Loucy (cell line): ENCODE measurements around the gene HACD4.

Experiments
- H2AFZ ChIP-seq: fragments of 200-600 bp; sonication (generic); 2 replicates; pipeline ENCODE4 v1.6.0; 2016; ENCODE audit warnings: antibody characterized with exemption, mild to moderate bottlenecking, low read length, moderate library complexity
- H3F3A ChIP-seq: fragments of 200-600 bp; 2 replicates; pipeline ENCODE4 v1.6.0; 2016; ENCODE audit warnings: antibody characterized with exemption, low read depth, mild to moderate bottlenecking
- H3K27me3 ChIP-seq: fragments of 200-600 bp; sonication (generic); 2 replicates; pipeline ENCODE4 v1.6.1; 2014; ENCODE audit warnings: low read length, mild to moderate bottlenecking; ENCODE audit not compliant: insufficient read depth, poor library complexity, severe bottlenecking
- H3K36me3 ChIP-seq: fragments of 200-600 bp; sonication (generic); 2 replicates; pipeline ENCODE4 v1.6.1; 2016; ENCODE audit warnings: low read length; ENCODE audit not compliant: insufficient read depth
- H3K4me1 ChIP-seq: fragments of 200-600 bp; sonication (generic); 2 replicates; pipeline ENCODE4 v1.5.1; 2014; ENCODE audit warnings: low read length, mild to moderate bottlenecking; ENCODE audit not compliant: insufficient read depth, poor library complexity, severe bottlenecking
- H3K4me2 ChIP-seq: fragments of 200-600 bp; sonication (generic); 2 replicates; pipeline ENCODE4 v1.6.0; 2014; ENCODE audit warnings: antibody characterized with exemption, low read length, low read depth, mild to moderate bottlenecking; ENCODE audit not compliant: poor library complexity, severe bottlenecking
- H3K4me3 ChIP-seq: fragments of 200-600 bp; sonication (generic); 2 replicates; pipeline ENCODE4 v1.5.1; 2014; ENCODE audit warnings: low read length, mild to moderate bottlenecking, mixed read lengths; ENCODE audit not compliant: poor library complexity, severe bottlenecking
- H3K79me2 ChIP-seq: fragments of 200-600 bp; sonication (generic); 2 replicates; pipeline ENCODE4 v1.6.1; 2014; ENCODE audit warnings: low read length; ENCODE audit not compliant: insufficient read depth
- H3K9ac ChIP-seq: fragments of 200-600 bp; sonication (generic); 2 replicates; pipeline ENCODE4 v1.6.0; 2014; ENCODE audit warnings: mild to moderate bottlenecking, low read depth, low read length, moderate library complexity; ENCODE audit not compliant: poor library complexity, severe bottlenecking
- H3K9me2 ChIP-seq: fragments of 200-600 bp; sonication (generic); replicated peaks from 2 replicates; pipeline ENCODE4 v1.6.1; 2016; ENCODE audit warnings: low read depth, low read length, mixed read lengths
- H3K9me3 ChIP-seq: fragments of 200-600 bp; sonication (generic); 2 replicates; pipeline ENCODE4 v1.6.1; 2014; ENCODE audit warnings: mild to moderate bottlenecking, antibody characterized with exemption, low read length, low read depth; ENCODE audit not compliant: insufficient read depth
- H4K20me1 ChIP-seq: fragments of 200-600 bp; sonication (generic); 2 replicates; pipeline ENCODE4 v1.6.0; 2014; ENCODE audit warnings: antibody characterized with exemption, low read length, mild to moderate bottlenecking; ENCODE audit not compliant: insufficient read depth, poor library complexity, severe bottlenecking
- EZH2phosphoT487 ChIP-seq: fragments of 200-600 bp; IDR thresholded peaks from 2 replicates; pipeline ENCODE4 v1.6.1; 2018; ENCODE audit warnings: antibody characterized with exemption, mild to moderate bottlenecking, moderate library complexity, borderline replicate concordance
- TF ChIP-seq, protein P1 (sequence below): fragments of 200-600 bp; sonication (generic); conservative IDR thresholded peaks from 2 replicates; pipeline ENCODE4 v1.5.1; 2014; ENCODE audit warnings: mild to moderate bottlenecking, antibody characterized with exemption, low read length

The HACD4 gene, protein sequence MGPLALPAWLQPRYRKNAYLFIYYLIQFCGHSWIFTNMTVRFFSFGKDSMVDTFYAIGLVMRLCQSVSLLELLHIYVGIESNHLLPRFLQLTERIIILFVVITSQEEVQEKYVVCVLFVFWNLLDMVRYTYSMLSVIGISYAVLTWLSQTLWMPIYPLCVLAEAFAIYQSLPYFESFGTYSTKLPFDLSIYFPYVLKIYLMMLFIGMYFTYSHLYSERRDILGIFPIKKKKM

DNA sequence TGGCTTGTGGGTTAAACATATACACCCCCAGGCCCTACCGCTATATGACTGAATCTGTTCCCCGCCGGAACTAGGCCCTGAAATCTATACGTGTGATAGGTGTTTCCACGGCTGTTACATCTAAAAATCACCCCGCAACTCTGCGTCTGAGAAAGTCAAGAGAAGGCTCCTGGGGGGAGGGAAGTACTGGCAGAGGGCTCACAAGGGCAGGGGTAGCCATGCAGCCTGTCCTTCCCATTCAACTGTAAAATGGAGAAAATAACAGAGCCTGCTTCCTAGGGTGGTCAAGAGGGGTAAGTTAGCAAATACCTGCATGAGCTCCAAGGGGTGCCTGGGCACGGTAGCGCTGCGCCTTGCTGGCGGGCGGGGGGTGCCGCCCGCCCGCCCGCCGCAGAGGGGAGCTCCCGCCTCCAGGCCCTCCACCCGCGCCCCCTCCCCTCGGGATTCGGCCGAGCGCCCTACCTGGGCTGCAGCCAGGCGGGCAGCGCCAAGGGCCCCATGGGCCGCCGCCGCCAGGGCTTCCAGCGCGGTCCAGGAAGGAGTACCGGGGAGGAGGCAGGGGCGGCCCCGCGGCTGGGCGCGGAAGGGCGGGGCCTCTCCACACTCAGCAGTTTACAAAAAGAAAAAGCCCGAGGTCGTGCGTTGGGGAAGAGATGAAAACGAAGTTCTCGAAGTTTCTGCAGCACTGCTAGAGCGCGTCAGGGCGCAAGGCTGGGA is at the start of gene HACD4:
TSS of gene HACD4 (minus strand) at position 550 of the 717 bp plus-strand sequence. CDS start at position 500, 50 bp downstream.
- Histone ChIP-seq H3K79me2 (no peaks in the 10 kb centered on the region), H3K9me3 (no peaks in the 10 kb centered on the region), H3K4me1 (peaks cover 12% of the 10 kb centered on the region), H3K4me2 (no peak within 1 kb of the TSS), H3K27me3 (no peaks in the 10 kb centered on the region), H4K20me1 (no peaks in the 10 kb centered on the region), H2AFZ (no peak within 1 kb of the TSS), H3K36me3 (no peaks in the 10 kb centered on the region), H3F3A (no peaks in the 10 kb centered on the region), H3K4me3 (peak within 1 kb of the TSS; percentile 21), H3K9ac (no peak within 1 kb of the TSS), H3K9me2 (no peaks in the 10 kb centered on the region)
- TF ChIP-seq, protein P1, sequence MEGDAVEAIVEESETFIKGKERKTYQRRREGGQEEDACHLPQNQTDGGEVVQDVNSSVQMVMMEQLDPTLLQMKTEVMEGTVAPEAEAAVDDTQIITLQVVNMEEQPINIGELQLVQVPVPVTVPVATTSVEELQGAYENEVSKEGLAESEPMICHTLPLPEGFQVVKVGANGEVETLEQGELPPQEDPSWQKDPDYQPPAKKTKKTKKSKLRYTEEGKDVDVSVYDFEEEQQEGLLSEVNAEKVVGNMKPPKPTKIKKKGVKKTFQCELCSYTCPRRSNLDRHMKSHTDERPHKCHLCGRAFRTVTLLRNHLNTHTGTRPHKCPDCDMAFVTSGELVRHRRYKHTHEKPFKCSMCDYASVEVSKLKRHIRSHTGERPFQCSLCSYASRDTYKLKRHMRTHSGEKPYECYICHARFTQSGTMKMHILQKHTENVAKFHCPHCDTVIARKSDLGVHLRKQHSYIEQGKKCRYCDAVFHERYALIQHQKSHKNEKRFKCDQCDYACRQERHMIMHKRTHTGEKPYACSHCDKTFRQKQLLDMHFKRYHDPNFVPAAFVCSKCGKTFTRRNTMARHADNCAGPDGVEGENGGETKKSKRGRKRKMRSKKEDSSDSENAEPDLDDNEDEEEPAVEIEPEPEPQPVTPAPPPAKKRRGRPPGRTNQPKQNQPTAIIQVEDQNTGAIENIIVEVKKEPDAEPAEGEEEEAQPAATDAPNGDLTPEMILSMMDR: no peak
- no peak for TF ChIP-seq EZH2phosphoT487

DNA sequence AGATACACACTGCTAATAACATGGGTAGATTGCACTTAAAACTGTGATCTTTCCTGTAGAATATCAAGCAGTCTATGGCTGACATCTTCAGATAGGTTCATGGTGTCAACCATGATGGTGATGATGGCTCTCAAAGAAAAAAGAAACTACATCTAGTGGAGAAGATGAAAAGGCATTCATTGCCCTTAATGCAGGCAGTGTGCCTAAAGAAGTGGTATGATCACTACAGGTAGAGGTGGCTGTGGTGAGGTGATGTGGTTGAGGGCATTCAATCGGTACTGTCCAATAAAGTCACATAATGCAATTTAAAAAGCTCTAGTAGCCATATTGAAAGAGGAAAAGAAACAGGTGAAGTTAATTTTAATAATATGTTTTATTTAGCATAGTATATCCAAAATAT is 49.4 kb upstream of the HACD4 start:
- no peaks in the 10 kb centered on the region for H3K36me3 ChIP-seq
- TF ChIP-seq, protein P1: no peak
- TF ChIP-seq EZH2phosphoT487: no peak
- H3K4me3 ChIP-seq: no peak overlapping the region
- H4K20me1 ChIP-seq: no peaks in the 10 kb centered on the region
- H3K9me2 ChIP-seq: no peaks in the 10 kb centered on the region
- 0 out of 2 replicates have a peak, but pooled peaks cover 2% of the 10 kb centered on the region for H3K9me3 ChIP-seq
- H3K4me2 ChIP-seq: no peak overlapping the region
- no peak overlapping the region for H2AFZ ChIP-seq
- no peak overlapping the region for H3K9ac ChIP-seq
- H3K4me1 ChIP-seq: peaks cover 48% of the 10 kb centered on the region
- peaks cover 15% of the 10 kb centered on the region for H3F3A ChIP-seq
- no peaks in the 10 kb centered on the region for H3K79me2 ChIP-seq
- H3K27me3 ChIP-seq: no peaks in the 10 kb centered on the region

DNA sequence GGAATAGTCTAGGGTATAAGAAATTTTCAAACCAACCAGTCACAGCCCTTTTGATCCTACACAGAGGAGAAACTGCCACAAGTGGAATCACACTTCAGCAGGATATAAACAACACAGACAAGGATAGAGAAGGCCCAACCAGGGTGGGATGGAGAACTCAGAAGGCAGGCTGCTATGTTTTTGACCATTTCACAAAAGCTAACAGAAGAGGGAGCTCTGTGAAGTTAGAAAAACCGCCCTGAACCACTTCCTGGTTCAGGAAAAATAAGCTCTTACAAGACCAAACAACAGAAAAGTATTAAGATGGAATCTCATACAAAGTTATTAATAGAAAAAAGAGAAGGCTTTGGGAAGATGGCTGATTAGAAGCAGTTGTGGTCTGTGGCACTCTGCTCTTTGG is 47.3 kb upstream of the HACD4 start:
- H3K79me2 ChIP-seq: no peaks in the 10 kb centered on the region
- H3K9me2 ChIP-seq: no peaks in the 10 kb centered on the region
- H3K4me1 ChIP-seq: peaks cover 37% of the 10 kb centered on the region
- no peak overlapping the region for H3K4me2 ChIP-seq
- H3K4me3 ChIP-seq: no peak overlapping the region
- no peaks in the 10 kb centered on the region for H3K36me3 ChIP-seq
- H2AFZ ChIP-seq: peak overlapping the region; percentile 71; the same call in 1 of the 2 replicates
- H3K9ac ChIP-seq: no peak overlapping the region
- peaks cover 15% of the 10 kb centered on the region for H3F3A ChIP-seq
- TF ChIP-seq, protein P1: peak; percentile 68
- TF ChIP-seq EZH2phosphoT487: no peak
- H4K20me1 ChIP-seq: no peaks in the 10 kb centered on the region
- no peaks in the 10 kb centered on the region for H3K27me3 ChIP-seq
- H3K9me3 ChIP-seq: no peaks in the 10 kb centered on the region
